Measurements from ENCODE around the gene MGAT2.

MGAT2 gene

DNA sequence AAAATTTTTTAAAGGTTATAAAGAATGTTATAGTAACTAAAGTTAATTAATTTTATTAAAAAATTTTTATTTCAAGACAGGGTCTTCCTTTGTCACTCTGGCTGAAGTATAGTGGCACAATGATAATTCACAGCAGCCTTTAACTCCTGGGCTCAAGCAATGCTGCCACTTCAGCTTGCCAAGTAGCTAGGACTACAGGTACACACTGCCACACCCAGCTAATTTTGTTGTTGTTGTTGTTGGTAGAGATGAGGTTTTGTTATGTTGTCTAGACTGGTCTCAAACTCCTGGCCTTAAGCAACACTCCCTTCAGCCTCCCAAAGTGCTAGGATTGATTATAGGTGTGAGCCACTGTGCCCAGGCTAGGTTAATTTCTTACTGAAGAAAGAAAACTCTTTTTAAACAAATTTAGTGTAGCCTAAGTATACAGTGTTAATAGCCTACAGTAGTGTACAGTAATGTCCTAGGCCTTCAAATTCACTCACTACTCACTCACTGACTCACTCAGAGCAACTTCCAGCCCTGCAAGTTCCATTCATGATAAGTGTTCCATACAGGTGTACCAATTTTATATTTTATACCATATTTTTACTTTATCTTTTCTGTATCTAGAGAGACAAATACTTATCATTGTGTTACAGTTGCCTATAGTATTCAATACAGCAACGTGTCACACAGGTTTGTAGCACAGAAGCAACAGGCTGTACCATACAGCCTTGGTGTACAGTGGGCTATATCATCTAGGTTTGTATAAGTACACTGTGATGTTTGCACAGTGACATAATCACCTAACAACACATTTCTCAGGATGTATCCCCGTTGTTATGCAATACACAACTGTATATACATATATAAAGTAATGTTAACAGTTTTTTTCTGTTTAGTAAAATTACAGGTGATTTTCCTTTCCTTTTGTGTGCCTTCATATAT, 39.2 kb downstream of the MGAT2 start:
- DNase-seq, result no peak

DNA sequence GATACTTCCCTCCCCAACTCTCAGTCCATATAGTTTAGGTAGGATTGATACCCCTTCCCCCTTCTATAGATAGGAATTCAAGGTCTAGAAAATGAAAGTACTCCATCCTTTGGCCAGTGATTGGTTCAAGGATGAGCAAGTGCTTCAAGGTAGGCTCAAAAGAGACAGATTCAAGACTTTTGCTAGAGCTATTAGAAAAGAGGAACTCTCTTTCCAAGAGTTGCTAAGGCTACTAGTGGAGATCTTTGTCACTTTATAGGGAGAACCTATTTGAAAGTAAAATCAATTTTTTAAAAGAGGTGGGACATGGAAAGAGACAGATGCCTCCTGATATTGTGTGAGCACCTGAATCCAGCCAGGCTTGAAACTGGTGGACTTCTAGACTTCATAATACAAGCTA, 49.9 kb downstream of the MGAT2 start:
- no peak for DNase-seq
